Dedifferentiated amniotic fluid mesenchymal stem cell (primary cell): ENCODE results near the gene FXYD1.

Experiments
- DNase-seq: peaks from one replicate; pipeline ENCODE4 v3.0.0-alpha.2; 2016; ENCODE audit errors: extremely low spot score

FXYD1 gene

DNA sequence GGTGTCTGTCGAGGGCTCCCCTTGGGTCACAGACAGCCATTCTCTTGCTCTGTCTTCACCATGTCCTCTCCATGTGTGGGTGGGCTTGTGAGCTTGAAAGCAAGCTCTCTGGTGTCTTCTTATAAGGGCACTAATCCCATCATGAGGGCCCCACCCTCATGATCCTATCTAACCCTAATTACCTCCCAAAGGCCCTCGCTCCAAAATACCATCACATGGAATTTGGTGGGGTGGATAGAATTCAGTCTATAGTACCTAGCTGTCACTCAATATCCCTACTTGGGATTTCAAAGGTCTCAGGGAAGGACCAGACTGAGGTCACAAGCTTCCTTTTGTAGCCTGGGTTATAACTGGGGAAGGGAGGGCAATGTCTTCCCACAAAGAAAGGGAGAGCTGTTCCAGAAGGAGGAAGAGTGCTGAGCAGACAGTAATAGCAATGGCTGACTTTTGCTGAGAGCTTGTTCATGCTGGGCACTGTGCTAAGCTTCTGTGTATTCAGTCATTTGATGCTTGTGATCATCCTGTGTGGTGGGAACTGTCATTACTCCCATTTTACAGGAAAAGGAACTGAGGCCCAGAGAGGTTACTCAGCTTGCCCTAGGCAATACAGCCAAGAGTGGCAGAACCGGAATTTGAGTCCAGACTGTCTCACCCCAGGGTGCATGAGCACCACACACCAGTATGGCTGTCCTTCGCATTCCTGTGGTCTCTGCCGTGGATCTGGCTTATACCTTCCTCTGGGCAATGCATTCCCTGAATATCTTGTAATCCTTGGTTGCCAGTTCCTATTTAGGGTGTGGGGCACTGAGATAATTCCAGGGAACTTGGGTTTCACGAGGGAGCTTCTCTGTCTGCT lies 24.1 kb downstream of the FXYD1 start:
- DNase-seq = peak; percentile 54

DNA sequence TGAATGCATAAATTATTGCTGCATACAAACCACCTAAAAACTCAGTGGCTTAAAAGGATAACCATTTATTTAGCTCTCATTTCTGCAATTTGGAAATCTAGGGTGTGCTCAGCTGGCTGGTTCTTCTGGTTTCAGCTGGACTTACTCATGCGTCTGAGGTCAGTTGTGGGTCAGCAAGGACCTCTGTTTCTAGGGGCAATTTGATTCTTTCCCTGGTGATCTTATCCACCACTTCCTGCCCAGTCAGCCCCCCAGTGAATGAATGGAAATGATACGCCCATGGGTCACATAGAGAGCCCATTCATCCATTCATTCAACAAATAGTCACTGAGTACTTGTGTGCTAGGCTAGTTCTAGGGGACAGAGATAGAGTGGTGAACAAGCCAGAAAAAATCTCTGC lies 25.8 kb downstream of the FXYD1 start:
- no peak for DNase-seq

DNA sequence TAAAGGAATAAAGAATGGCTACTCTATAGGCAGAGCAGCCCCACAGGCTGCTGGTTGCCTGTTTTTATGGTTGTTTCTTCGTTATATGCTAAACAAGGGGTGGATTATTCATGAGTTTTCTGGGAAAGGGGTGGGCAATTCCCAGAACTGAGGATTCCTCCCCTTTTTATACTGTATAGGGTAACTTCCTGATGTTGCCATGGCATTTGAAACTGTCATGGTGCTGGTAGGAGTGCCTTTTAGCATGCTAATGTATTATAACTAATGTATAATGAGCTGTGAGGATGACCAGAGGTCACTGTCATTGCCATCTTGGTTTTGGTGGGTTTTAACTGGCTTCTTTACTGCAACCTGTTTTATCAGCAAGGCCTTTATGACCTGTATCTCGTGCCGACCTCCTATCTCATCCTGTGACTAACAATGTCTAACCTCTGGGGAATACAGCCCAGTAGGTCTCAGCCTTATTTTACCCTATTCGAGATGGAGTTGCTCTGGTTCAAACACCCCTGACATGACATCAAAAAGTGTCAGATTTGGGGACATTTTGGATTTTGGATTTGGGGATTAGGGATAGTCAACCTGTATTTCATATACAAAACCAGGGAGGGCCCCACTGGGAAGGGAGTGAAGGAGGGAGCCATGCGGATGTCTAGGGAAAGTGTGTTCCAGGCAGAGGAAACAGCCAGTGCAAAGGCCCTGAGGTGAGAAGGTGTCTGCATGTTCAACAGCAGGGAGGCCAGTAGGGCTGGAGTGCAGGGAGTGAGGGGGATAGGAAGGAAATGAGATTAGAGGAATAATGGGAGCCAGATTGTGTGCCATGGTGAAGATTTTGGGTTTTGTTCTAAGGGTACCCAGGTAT lies 26.8 kb downstream of the FXYD1 start:
- no peak for DNase-seq

GRCh38 chr19:35166100-35167063 lies 27.8 kb downstream of the FXYD1 start:
- DNase-seq = no peak

DNA sequence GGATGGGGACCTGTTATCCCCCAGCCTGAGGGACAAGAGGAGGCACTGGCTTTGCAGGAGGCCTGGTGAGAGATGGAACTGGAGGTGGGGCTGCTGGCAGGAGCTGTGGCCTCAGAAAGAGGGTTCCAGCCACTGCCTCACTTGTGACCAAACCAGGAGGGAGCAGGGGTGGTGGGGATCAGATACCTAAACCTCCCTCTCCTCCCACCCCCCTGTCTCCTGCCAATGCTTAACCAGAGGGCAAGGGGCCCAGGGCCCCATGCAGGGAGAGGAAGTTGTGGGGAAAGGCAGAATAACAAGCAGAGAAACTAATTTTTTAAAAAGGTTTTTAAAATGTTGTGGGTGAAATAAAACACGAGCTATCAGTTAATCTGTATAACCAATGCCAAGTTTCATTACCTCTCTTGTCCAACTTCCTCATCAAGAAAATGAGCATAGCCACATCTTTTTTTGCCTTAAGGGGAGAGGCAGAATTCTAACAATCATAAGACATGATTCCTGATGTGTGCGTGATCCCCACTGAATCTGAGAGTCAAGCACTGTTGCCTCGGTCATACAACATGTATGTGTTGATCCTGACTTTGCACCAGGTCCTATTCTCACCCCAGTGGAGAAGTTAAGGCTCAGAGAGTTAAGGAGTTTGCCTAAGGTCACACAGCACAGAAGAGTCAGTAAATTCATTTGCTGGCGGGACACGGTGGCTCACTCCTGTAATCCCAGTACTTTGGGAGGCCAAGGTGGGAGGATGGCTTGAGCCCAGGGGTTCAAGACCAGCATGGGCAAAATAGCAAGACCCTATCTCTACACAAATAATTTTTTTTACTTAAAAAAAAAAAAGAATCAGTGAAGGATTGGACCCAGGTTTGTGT lies 28.9 kb downstream of the FXYD1 start:
- no peak for DNase-seq

DNA sequence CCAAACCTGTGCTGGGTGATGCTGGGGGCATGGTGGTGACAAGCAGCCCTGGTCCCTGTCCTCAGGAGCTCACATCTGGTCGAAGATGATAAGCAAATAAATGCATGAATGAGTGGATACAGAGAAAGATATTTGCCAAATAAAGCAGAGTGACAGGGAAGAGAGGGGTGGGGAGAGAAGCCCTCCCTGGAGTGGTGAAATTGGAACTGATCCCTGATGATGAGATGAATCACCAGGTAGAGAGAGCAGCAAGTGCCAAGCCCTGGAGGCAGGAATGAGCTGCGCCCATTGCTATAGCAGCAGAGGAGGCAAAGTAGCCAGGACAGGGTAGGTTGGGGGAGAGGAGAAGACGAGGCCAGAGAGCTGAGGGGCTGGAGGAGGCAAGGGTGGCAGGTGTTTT lies 29.6 kb downstream of the FXYD1 start:
- no peak for DNase-seq

GRCh38 chr19:35169221-35169995 lies 30.8 kb downstream of the FXYD1 start:
- no peak for DNase-seq

DNA sequence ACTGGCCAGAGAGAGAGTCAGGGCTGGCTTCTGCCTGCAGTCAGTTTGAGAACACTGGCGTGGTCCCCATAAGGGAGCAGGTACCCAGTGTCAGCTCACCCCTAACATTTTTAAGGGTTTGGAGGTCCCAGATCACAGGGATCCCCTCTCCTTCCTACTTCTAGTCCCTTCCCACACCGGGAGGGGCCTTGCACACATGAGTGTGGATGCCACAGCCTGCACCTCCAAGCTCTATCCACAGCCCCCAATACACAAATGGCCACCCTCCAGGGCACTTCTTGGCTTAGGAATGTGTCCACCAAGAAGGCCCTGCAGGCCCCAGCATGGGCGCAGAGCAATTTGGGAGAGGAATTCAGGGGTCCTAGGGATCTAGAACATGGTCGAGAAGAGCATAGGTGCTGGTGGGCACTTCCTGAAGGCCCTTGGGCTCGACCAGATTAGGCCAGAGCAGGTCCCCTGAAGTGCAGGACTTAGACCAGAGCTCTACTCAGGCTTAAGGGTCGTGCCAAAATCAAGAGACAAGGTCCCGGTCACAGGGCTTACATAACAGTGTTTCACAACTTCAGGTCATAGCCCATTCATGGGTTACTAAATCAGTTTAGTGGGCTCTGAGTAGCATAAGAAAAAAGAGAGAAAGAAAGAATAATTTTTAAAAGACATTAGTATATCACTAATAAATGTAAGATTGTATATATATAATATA lies 31.9 kb downstream of the FXYD1 start:
- DNase-seq = no peak

DNA sequence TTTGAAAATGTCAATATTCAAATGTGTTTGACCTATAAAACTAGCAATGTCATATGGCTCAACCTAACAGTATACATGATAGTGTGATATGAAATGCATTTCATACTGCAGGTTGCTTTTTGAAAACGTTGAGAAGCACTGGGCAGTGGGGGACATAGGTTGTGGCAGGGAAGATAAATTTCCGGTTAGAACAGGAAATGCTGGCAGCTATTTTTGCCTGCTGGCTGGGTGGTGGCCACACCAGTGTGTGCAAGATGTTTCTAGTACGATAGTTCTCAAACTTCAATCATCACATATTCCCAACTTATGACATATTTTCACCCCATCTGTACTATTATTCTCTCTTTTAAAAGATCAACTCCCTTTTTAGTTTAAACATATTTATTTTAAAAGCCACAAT lies 33.1 kb downstream of the FXYD1 start:
- no peak for DNase-seq

DNA sequence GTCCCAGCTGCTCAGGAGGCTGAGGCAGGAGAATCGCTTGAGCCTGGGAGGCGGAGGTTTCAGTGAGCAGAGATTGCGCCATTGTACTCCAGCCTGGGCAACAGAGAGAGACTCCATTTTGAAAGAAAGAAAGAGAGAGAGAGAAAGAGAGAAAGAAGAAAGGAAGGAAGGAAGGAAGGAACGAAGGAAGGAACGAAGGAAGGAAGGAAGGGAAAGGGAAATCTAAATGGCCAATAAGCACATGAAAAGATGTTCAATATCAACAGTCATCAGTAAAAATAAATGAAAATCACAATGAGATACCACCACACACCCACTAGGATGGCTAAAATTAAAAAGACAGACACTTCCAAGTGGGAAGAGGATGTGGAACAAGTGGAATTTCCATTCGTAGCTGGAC lies 35.6 kb downstream of the FXYD1 start:
- DNase-seq = no peak

GRCh38 chr19:35176181-35176570 lies 37.6 kb downstream of the FXYD1 start:
- DNase-seq = no peak

- no peak for DNase-seq
Measured at GRCh38 chr19:35177377-35178274, 39.0 kb downstream of the FXYD1 start.

- no peak for DNase-seq
Measured at GRCh38 chr19:35178701-35179100, 40.1 kb downstream of the FXYD1 start.

DNA sequence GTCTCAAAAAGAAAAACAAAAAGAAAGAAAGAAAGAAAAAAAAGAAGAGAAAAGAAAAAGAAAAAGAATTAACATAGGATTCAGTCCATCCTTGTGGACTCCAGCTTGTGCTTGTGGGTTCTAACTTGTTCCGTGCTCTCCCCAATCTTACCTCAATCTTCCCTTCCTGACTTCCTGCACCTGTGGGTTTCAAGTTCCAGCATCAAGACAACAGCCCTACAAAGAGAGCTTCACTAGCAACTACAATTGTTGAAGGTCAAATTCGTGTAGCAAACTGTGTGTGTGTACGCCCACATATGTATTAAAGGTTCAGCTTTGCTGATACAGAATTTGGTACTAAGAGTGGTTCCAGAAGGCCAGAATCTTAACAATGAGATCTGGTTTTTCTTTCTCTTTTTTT lies 41.2 kb downstream of the FXYD1 start:
- DNase-seq = no peak

DNA sequence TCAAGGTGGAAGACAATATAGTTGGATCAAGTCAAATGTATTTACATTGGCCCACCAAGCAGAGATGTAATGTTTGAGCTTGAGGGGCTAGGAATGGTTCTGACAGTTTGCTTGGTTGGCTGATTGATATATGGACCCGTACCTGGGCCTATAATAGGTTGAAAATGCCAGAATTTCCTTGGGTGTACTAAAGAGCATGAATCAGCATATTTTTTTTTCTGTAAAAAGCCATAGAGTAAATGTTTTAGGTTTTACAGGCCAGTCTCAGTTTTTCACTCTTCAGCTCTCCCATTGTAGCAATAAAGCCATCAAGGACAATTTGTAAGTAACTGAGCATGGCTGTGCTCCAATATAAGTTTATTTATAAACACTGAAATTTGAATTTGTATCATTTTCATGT lies 42.8 kb downstream of the FXYD1 start:
- no peak for DNase-seq

- DNase-seq = no peak
Measured at GRCh38 chr19:35184267-35184666, 45.6 kb downstream of the FXYD1 start.

GRCh38 chr19:35184884-35185283 lies 46.3 kb downstream of the FXYD1 start:
- DNase-seq = no peak
